T1000 (cell line): ENCODE measurements around the gene TNFRSF19.
"Not testable (repeated sequence)": the region's sequence is repeated elsewhere in the genome, so short reads cannot be mapped to it uniquely, and the experiment has no call there.

Experiments used
- DNase-seq: peaks from one replicate; lab custom pipeline; 2025; ENCODE audit warnings: mixed read lengths; lab: John Stamatoyannopoulos, UW

The TNFRSF19 gene

DNA sequence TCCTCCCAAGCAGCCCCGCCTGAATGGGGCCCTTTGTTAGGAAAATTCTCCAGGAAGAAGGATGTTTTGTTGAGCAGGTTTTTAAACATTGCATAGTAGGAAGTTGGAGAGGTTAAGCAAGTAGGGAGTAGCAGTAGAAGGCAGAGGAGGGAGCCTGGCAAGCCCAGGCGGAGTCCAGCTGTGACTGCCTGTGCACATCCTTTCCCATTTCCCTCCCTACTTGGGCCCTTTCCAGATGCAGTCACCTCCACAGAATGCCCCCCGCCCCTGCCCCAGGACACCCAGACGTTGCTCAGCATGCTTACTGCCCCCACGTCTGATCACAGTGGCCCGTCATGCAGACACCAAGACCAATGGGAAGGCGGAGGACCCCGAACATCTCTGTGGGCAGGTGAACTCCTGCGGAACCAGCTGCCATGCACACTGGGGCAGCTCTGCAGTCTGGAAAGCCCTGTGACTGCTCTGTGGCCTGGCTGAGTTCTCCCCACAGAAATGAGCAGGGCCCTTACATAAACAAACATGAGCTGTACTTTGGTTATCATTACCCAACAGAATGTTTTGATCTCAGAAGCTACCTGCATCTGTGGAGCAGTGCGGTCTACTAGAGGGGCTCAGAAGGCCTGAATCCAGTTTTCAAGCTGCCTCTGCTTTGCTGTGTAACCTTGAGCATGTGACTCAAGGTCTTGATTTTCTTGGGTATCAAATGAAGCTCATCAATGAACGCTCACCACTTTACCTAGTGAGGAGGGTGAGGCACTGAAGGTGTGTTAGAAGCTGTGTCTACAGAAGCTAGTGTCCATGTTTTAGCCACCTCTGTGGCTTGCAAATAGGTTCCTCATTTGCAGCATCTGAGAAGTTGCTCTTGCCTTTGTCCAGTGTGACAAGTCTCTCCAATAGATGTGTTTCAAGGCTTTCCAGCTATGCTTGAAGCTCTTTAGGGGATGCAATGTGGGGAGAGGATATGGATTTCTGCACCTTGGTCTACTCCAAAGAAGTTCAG lies 84.2 kb downstream of the TNFRSF19 start:
- DNase-seq, result no peak

DNA sequence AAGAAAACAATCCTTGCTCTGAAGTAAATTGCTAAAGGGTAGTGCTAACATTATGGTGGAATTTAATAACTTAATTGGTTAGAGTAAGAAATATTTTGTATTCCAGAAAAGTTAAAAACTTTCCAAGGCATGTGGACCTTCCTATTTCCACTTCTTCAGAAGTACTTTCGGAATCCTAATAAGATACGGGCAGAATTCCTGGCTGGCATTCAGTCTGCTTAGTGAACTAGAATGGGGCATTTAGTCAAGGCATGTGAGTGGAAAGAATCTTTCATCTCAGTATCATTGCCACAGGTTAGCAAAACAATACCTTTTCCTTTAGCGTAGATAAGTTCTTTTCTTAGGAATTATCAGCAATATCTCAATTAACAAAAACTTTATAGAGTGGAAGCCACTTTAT lies 85.1 kb downstream of the TNFRSF19 start:
- no peak for DNase-seq

- no peak for DNase-seq
These were observed 86.6 kb downstream of the TNFRSF19 start for GRCh38 chr13:23656637-23657371.

DNA sequence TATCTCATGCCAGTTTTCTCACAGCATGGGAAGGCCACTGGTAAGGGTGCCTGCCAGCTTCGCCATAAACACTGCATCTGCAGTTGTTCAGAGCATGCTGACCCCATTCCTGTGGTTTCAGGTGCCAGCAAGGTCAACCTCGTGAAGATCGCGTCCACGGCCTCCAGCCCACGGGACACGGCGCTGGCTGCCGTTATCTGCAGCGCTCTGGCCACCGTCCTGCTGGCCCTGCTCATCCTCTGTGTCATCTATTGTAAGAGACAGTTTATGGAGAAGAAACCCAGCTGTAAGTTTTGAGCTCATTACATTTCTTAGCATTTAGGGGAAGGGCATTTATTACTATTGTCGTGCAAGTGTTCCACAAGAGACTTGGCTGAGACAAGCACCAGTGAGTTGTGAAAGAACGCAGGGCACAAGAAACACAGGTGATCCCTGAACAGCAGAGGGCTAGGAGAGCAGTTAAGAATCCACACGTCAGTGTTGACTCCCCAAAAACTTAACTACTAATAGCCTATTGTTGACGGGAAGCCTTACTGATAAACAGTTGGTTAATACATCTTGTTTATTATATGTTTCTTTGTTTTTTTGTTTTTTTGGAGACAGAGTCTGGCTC lies 88.8 kb downstream of the TNFRSF19 start:
- no peak for DNase-seq

- no peak for DNase-seq
These were observed 90.0 kb downstream of the TNFRSF19 start for GRCh38 chr13:23660249-23660648.

- DNase-seq, result no peak
These were observed 96.4 kb downstream of the TNFRSF19 start for GRCh38 chr13:23666582-23666981.

DNA sequence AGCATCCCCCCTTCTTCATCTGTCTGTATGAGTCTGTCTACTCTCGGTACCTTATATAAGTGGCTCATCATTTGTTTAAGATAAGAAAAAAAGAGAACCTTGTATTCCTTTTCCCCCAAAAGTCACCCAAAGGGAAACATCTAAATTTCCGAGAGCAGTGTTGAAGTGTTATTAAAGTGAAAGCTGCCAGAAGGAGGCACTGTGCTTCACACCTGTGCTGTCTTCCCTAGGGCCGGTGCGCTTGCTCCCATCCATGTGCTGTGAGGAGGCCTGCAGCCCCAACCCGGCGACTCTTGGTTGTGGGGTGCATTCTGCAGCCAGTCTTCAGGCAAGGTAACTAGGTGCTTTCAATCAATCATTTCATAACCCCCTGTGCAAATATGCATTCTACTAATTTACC lies 97.5 kb downstream of the TNFRSF19 start:
- no peak for DNase-seq

DNA sequence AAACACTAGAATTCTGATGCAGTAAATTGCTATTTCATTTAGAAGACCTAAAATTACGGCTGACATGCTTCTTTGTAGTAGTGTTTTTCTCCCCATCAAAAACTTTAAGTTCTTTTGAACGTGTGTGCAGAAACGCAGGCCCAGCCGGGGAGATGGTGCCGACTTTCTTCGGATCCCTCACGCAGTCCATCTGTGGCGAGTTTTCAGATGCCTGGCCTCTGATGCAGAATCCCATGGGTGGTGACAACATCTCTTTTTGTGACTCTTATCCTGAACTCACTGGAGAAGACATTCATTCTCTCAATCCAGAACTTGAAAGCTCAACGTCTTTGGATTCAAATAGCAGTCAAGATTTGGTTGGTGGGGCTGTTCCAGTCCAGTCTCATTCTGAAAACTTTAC lies 98.3 kb downstream of the TNFRSF19 start:
- no peak for DNase-seq

DNA sequence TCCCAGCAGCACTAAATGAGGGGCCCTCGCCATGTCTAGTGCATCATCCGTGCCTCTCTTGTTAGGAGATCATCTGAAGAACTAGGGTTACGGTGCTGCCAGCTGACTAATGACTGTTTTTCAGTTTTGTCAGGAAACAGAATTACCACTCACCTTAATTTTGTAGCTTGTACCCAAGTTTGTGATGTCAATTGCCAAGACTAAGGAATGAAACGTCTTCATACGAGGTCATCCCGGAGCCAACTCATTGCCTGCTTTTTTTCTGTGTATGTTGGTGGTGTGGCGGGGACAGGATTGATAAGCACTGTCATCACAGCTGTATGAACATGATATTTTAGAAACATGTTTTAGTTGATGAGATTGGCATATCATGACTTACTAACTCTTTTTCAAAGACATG lies 100.6 kb downstream of the TNFRSF19 start:
- no peak for DNase-seq

DNA sequence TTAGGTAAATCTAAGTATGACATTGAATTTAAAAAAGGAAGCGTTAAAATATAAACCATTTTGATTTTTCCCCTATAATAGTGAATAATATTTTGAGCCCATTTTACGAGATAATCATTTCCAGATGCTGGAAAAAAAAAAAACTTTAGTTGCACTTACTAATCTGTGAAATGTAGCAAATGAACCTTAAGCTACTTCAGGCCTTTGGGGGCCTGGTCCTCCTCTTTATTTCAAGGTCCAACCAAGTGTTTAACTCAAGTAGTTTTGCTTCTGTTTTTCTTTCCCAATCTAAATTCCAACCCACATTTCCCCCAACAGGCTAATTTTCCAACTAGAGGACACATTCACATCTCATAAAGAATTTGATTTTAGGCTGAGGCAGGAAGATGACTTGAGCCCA lies 101.2 kb downstream of the TNFRSF19 start:
- DNase-seq, result no peak

DNA sequence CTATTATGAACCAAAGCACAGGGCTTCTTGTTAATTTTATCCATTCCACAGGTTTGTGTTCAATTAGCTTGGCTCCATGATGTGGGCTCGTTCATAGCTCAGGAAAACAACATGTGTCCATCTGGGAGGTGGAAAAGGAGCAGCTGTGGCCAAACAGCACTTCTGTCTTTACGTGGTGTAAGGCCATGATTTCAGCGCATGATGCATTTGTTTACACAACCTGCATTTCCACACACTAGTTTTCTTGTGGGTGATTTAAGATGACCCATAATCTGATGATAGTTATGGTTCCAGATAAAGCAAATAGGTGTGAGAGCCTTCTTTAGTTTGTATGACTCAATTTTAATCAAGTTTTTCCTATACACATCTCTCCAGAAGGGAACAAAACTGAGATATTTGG lies 101.7 kb downstream of the TNFRSF19 start:
- DNase-seq, result no peak

DNA sequence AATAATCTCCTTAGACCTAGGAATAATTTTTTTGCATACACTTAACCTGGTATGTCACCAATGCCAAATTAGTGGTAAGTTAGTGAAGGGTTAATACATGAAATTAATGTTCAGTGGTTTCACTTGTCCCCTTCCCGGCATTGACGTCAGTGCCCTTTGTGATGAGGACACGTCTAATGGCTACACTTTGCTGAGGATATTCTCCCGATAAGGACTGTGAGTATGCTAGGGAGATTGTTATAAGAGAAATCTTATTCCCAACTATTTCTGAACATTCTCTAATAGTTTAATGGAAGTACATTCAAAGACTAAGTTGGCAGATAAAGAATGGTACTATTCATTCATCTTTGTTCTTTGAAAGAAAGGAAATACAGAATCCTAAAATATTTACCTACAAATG lies 102.4 kb downstream of the TNFRSF19 start:
- DNase-seq, result no peak

GRCh38 chr13:23673354-23673753 lies 103.1 kb downstream of the TNFRSF19 start:
- DNase-seq, result no peak

DNA sequence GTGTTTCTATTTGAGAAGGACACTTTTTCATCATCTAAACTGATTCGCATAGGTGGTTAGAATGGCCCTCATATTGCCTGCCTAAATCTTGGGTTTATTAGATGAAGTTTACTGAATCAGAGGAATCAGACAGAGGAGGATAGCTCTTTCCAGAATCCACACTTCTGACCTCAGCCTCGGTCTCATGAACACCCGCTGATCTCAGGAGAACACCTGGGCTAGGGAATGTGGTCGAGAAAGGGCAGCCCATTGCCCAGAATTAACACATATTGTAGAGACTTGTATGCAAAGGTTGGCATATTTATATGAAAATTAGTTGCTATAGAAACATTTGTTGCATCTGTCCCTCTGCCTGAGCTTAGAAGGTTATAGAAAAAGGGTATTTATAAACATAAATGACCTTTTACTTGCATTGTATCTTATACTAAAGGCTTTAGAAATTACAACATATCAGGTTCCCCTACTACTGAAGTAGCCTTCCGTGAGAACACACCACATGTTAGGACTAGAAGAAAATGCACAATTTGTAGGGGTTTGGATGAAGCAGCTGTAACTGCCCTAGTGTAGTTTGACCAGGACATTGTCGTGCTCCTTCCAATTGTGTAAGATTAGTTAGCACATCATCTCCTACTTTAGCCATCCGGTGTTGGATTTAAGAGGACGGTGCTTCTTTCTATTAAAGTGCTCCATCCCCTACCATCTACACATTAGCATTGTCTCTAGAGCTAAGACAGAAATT lies 103.8 kb downstream of the TNFRSF19 start:
- no peak for DNase-seq

DNA sequence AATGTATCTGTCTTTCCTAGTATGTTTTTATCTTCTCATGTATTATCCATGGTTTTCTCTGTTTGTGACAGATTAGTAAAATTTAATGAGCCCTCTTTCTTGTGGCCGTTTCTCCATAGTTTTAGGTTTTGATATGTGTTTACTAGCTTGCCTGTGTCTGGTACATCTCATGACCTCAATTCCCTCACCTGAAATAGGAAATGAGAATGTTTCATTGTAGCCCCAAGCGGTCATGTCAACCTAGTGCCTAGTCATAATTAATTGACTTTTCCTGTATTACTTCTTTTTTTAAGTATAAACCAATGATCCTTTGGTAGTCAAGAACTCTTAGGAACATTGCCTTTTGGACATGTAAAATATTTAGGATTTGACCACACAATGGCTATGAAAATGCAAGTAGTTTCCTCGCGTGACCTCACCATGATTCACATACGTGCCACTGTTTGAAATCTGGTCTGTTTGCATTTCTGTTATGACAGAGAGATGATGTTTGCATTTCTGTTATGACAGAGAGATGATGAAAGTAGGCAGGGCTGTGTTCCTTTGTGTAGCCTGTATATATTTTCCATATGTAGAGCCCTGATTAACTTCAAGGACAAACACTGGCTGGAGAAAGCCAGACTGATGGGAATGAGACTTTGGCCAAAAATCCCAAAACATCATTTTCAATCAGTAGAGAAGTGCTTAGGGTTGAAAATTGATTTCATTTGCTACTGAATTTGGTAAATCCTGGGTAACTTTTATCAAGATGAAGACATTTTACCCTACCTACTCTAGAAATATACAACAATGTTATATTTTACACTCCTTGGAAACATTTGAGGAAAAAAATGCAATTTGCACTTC lies 104.8 kb downstream of the TNFRSF19 start:
- no peak for DNase-seq

DNA sequence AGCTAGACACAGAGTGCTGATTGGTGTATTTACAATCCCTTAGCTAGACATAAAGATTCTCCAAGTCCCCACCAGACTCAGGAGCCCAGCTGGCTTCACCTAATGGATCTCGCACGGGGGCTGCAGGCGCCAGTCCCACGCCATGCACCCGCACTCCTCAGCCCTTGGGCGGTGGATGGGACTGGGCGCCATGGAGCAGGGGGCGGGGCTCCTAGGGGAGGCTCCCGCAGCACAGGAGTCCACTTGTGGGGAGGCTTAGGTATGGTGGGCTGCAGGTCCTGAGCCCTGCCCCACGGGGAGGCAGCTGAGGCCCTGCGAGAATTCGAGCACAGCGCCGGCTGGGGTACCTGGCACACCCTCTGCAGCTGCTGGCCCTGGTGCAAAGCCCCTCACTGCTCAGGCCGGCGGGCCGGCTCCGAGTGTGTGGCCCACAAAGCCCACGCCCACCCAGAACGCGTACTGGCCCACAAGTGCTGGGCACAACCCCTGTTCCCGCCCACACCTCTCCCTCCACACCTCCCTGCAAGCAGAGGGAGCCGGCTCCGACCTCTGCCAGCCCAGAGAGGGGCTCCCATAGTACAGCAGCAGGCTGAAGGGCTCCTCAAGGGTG lies 107.6 kb downstream of the TNFRSF19 start:
- not testable (repeated sequence) for DNase-seq

GRCh38 chr13:23678795-23679194 lies 108.6 kb downstream of the TNFRSF19 start:
- no peak for DNase-seq

DNA sequence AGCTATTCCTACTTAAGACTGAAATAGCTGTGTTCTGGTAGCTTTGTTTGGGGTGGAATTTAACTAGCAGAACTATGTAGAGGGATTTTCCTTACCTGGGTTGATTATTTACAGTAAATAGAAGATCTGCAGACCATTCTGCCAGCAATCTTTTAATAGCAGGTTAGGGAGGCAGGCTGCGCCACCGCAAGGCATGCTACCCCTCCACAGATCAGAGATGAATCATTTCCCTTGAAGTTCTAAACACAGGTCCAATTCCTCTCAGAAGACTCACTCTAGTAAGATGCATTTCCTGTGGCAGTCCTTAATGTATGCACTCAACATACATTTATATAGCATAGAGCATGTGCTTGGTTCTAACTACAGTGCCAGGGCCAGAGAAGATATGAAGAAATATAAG lies 109.0 kb downstream of the TNFRSF19 start:
- DNase-seq, result no peak

- DNase-seq, result no peak
These were observed 110.8 kb downstream of the TNFRSF19 start for GRCh38 chr13:23680845-23681669.

DNA sequence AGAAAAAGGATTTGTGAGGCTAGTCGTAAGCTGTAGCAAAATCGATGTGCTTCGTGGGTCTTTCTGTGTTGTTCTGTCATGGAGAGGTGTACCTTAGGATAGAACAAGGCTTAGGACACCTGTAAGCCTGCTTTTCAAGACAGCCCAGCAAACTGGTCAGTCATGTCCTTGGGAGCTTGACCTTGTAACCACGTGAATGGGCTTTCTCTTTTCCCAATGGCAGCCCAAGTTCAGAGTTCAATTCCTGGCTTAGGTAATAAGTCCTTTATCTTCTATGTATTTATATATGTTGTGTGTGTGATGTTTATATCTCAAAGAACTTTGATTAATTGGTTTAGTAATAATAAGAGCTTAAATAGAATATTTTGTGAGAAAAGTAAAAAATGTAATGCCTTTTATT lies 112.9 kb downstream of the TNFRSF19 start:
- no peak for DNase-seq
